Smooth muscle cell (in vitro differentiated cells): ENCODE measurements around the gene FAM174A. TPM values are rescaled to one million over a fixed set of nuclear protein-coding genes. Genes with fewer than 3 reads are reported as not detected.

ENCODE experiments used
- DNase-seq: peaks from one replicate; lab custom pipeline; 2025; ENCODE audit not compliant: unreplicated experiment; lab: John Stamatoyannopoulos, UW
- H2AFZ ChIP-seq: fragments of 200-600 bp; sonication (generic); 2 replicates; pipeline ENCODE4 v1.6.0; 2016; ENCODE audit warnings: antibody characterized with exemption, low read depth, mild to moderate bottlenecking
- H3F3A ChIP-seq: fragments of 200-600 bp; sonication (generic); 2 replicates; pipeline ENCODE4 v1.6.0; 2017; ENCODE audit warnings: antibody characterized with exemption, low read depth
- H3K27ac ChIP-seq: fragments of 200-600 bp; sonication (generic); 2 replicates; pipeline ENCODE4 v1.5.1; 2016; ENCODE audit warnings: low read depth, mild to moderate bottlenecking
- H3K27me3 ChIP-seq: fragments of 200-600 bp; sonication (generic); 2 replicates; pipeline ENCODE4 v1.6.1; 2016; ENCODE audit warnings: low read depth, mild to moderate bottlenecking
- H3K36me3 ChIP-seq: fragments of 200-600 bp; sonication (generic); 2 replicates; pipeline ENCODE4 v1.5.1; 2016; ENCODE audit warnings: low read depth
- H3K4me1 ChIP-seq: fragments of 200-600 bp; sonication (generic); 2 replicates; pipeline ENCODE4 v1.5.1; 2016; ENCODE audit warnings: low read depth
- H3K4me2 ChIP-seq: fragments of 200-600 bp; sonication (generic); 2 replicates; pipeline ENCODE4 v1.6.0; 2016; ENCODE audit warnings: mild to moderate bottlenecking
- H3K4me3 ChIP-seq: fragments of 200-600 bp; sonication (generic); 2 replicates; pipeline ENCODE4 v1.5.1; 2016; ENCODE audit warnings: mild to moderate bottlenecking
- H3K79me2 ChIP-seq: fragments of 200-600 bp; sonication (generic); 2 replicates; pipeline ENCODE4 v1.6.0; 2016; ENCODE audit warnings: low read depth, mild to moderate bottlenecking
- H3K9ac ChIP-seq: fragments of 200-600 bp; sonication (generic); 2 replicates; pipeline ENCODE4 v1.6.0; 2016; ENCODE audit warnings: low read depth
- H3K9me3 ChIP-seq: fragments of 200-600 bp; sonication (generic); replicated peaks from 2 replicates; pipeline ENCODE4 v1.5.1; 2016; ENCODE audit warnings: low read depth
- H4K20me1 ChIP-seq: fragments of 200-600 bp; sonication (generic); 2 replicates; pipeline ENCODE4 v1.6.0; 2016; ENCODE audit warnings: low read depth
- WGBS: methylation state at CpG from one replicate; pipeline ENCODE4 v1.1.7; 2016; ENCODE audit warnings: low lambda C conversion rate; 5-methylcytosine and 5-hydroxymethylcytosine counted together
- polyA plus RNA-seq: library from polyadenylated mRNA; unstranded; fragments of >200 nt; fragmentation: Nextera tagmentation; extraction: Ambion mirVana; gene quantifications from 2 replicates; pipeline ENCODE4 v1.2.1, GENCODE V29; 2016
- total RNA-seq: library from RNA; depleted of rRNA; stranded (reverse); fragments of >200 nt; gene quantifications from 2 replicates; pipeline ENCODE4 v1.2.3, GENCODE V29; 2014
- TF ChIP-seq, protein P1 (sequence below): fragments of 200-600 bp; sonication (generic); IDR thresholded peaks from 2 replicates; pipeline ENCODE4 v1.5.1; 2017; ENCODE audit warnings: borderline replicate concordance, mild to moderate bottlenecking, antibody characterized with exemption; ENCODE audit not compliant: insufficient read depth, poor library complexity, severe bottlenecking

The FAM174A gene
- total and polyA plus RNA-seq, 2 experiments from 2014 or later, result 30.2 to 31.9 TPM

DNA sequence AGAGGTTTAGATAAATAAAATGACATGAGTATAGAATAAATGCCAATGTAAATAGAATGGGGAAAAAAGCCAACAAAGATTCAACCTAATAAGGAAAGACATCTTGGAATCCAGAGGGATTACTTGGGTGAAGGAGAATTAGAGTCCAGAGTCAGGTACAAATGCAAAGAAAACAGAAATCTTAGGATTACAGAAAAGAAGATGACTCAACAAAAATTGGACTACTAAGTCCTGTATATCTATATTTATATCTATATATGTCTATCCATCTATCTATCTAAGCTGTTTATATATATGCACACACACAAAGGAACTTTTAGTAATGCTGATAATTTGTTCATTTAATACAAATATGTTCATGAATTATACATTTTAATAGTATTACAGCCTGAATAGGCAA lies 27.6 kb downstream of the FAM174A start:
- peaks cover 7% of the 10 kb centered on the region for H3K79me2 ChIP-seq
- H4K20me1 ChIP-seq, result no peaks in the 10 kb centered on the region
- no peak overlapping the region for H3K4me3 ChIP-seq
- DNase-seq, result no peak
- no peaks in the 10 kb centered on the region for H3F3A ChIP-seq
- TF ChIP-seq, protein P1, sequence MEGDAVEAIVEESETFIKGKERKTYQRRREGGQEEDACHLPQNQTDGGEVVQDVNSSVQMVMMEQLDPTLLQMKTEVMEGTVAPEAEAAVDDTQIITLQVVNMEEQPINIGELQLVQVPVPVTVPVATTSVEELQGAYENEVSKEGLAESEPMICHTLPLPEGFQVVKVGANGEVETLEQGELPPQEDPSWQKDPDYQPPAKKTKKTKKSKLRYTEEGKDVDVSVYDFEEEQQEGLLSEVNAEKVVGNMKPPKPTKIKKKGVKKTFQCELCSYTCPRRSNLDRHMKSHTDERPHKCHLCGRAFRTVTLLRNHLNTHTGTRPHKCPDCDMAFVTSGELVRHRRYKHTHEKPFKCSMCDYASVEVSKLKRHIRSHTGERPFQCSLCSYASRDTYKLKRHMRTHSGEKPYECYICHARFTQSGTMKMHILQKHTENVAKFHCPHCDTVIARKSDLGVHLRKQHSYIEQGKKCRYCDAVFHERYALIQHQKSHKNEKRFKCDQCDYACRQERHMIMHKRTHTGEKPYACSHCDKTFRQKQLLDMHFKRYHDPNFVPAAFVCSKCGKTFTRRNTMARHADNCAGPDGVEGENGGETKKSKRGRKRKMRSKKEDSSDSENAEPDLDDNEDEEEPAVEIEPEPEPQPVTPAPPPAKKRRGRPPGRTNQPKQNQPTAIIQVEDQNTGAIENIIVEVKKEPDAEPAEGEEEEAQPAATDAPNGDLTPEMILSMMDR, result no peak
- H2AFZ ChIP-seq, result no peak overlapping the region
- H3K27me3 ChIP-seq, result no peaks in the 10 kb centered on the region
- peaks cover 4% of the 10 kb centered on the region for H3K36me3 ChIP-seq
- no peak overlapping the region for H3K27ac ChIP-seq
- H3K9ac ChIP-seq, result no peak overlapping the region
- no peak overlapping the region for H3K4me2 ChIP-seq
- no peaks in the 10 kb centered on the region for H3K9me3 ChIP-seq
- no peaks in the 10 kb centered on the region for H3K4me1 ChIP-seq

DNA sequence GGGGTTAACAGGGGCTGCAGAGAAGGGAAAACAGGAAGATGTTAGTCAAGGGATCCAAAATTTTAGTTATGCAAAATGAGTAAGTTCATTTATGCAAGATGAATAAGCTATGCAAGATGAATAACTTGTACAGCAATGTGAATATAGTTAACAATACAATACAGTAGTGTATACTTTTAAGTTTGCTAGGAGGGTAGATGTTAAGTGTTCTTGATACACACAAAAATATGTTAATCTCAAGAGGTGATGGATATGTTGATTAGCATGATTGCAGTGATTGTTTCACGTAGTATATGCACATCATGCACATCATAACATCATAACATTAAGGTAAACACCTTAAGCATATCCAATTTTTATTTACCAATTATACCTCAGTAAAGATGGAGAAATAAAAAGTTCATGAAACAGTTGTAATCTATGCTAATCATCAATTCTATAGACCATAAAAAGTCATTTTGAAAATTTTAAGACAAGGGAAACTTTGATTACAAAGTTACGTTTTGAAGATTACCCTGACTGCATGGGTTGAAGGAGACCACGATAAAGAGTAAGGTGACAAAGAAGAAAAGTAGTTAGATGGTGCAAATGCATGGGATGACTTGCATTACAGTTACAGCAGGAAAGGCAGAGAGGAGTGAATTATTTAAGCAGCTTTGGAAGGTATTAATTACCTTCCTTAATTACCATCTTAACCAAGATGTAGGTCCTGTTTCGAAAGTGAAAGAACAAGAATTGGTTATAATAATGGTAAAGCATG lies 31.4 kb downstream of the FAM174A start:
- no peaks in the 10 kb centered on the region for H3K4me1 ChIP-seq
- H3K79me2 ChIP-seq, result peaks cover 3% of the 10 kb centered on the region
- no peak overlapping the region for H3K9ac ChIP-seq
- no peak for DNase-seq
- peaks cover 4% of the 10 kb centered on the region for H3K36me3 ChIP-seq
- H4K20me1 ChIP-seq, result peaks cover 4% of the 10 kb centered on the region
- TF ChIP-seq, protein P1, result no peak
- WGBS, result 95% methylated on average over 4 of the region's 4 CpGs
- no peaks in the 10 kb centered on the region for H3K27me3 ChIP-seq
- no peaks in the 10 kb centered on the region for H3K9me3 ChIP-seq
- no peak overlapping the region for H3K4me3 ChIP-seq
- H2AFZ ChIP-seq, result no peak overlapping the region
- no peak overlapping the region for H3K27ac ChIP-seq
- H3F3A ChIP-seq, result no peaks in the 10 kb centered on the region
- H3K4me2 ChIP-seq, result no peak overlapping the region

DNA sequence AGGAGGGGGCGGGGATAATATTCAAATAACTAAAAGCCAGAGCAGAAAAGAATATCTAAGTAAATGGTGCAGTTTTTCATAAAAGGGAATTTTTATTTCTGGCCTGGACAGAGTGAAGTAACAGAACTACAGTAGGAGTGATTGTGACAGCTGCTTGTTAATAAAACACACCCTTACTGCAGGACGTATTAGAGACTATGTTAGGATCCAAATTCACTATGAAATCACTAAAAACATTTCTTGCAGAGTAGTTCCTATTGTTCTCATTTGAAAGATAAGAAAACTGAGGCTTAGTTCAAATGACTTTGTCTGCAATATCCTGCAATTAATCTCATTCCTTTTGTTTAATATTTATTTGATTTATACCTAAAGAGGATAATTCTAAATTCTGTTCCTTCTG lies 39.5 kb downstream of the FAM174A start:
- H3K4me3 ChIP-seq, result no peak overlapping the region
- H3K4me2 ChIP-seq, result no peak overlapping the region
- H3K9me3 ChIP-seq, result no peaks in the 10 kb centered on the region
- TF ChIP-seq, protein P1, result no peak
- no peak overlapping the region for H2AFZ ChIP-seq
- H3K36me3 ChIP-seq, result no peaks in the 10 kb centered on the region
- H3K4me1 ChIP-seq, result no peaks in the 10 kb centered on the region
- no peak overlapping the region for H3K27ac ChIP-seq
- peaks cover 8% of the 10 kb centered on the region for H3K79me2 ChIP-seq
- DNase-seq, result no peak
- 98% methylated on average over 2 of the region's 2 CpGs for WGBS
- H3K27me3 ChIP-seq, result no peaks in the 10 kb centered on the region
- no peak overlapping the region for H3K9ac ChIP-seq
- peaks cover 4% of the 10 kb centered on the region for H4K20me1 ChIP-seq
- H3F3A ChIP-seq, result no peaks in the 10 kb centered on the region

DNA sequence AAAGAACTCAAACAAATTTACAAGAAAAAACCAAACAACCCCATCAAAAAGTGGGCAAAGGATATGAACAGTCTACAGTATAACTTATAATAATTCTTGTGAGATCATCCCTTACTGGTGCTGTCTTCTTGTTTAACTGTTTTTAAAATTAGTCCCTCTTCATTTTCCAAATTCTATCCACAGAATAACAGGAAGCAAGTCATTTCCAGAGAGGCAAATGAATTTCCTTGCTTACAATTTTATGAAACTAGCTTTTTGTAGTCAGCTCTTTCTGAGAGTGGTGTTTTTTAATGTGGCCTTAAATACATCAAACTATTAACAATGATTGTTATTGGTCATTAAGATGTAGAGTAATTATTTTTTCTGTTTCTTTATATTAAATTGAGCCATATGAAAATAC lies 40.6 kb downstream of the FAM174A start:
- H3K4me3 ChIP-seq, result no peak overlapping the region
- H3K9me3 ChIP-seq, result no peaks in the 10 kb centered on the region
- no peak overlapping the region for H3K9ac ChIP-seq
- H2AFZ ChIP-seq, result no peak overlapping the region
- H3K27ac ChIP-seq, result no peak overlapping the region
- TF ChIP-seq, protein P1, result no peak
- DNase-seq, result no peak
- no peaks in the 10 kb centered on the region for H3K4me1 ChIP-seq
- H3K4me2 ChIP-seq, result no peak overlapping the region
- no peaks in the 10 kb centered on the region for H3K27me3 ChIP-seq
- H3F3A ChIP-seq, result no peaks in the 10 kb centered on the region
- H3K79me2 ChIP-seq, result peaks cover 8% of the 10 kb centered on the region
- no peaks in the 10 kb centered on the region for H4K20me1 ChIP-seq
- no peaks in the 10 kb centered on the region for H3K36me3 ChIP-seq
